GM23248 (cell line): ENCODE data around the gene PLPP6.

Source experiments
- EZH2 ChIP-seq: fragments of 200-600 bp; sonication (generic); IDR thresholded peaks from 2 replicates; pipeline ENCODE4 v1.6.1; 2018; ENCODE audit warnings: antibody characterized with exemption, mild to moderate bottlenecking; ENCODE audit not compliant: insufficient read depth, poor library complexity, severe bottlenecking
- EZH2phosphoT487 ChIP-seq: fragments of 200-600 bp; sonication (generic); IDR thresholded peaks from 2 replicates; pipeline ENCODE4 v1.6.1; 2018; ENCODE audit warnings: antibody characterized with exemption, moderate library complexity, mild to moderate bottlenecking, low read depth; ENCODE audit not compliant: insufficient read depth

DNA sequence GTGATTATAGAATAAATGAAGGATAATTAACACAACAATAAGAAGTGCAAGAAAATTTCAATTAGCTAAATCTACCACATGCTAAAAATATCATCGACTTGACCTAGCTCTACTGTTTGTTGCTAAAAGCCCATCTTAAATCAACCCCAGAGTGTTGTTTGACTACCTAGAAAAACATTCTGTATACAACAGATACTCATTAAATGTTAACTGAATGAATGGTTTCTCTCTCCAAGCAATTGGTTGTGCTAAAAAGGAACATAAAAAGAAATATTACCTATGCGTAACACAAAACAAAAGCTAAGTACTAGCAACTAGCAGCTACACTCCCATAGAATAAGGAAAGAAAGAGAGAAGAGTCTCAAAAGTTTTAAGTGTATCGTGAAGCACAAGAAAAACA, 5.5 kb upstream of the PLPP6 start:
- no peak for TF ChIP-seq EZH2
- no peak for TF ChIP-seq EZH2phosphoT487
